ENCODE data around the gene RIN1. TPM values are rescaled to one million over a fixed set of nuclear protein-coding genes. Genes with fewer than 3 reads are reported as not detected.

RIN1 gene
- total RNA-seq, 1 donor from 2014 or later: 1.0 TPM

DNA sequence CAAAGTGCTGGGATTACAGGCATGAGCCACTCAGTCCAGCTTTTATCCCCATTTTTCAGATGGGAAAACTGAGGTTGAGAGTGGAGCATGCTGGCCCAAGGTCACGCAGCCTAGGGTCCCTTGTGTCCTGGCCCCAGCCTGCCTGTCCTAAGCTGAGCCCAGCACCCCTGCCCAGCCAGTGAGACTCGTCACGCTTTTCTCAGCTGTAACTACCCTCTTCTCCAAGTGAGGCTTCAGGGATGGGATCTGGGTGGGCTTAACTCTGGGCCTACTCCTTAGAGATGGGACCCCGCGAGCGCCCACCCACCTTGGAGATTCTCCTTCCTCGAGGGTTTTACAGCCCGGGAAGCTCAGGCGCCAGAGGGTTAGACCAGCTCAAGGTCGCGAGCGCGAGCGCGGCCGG lies 44.9 kb downstream of the RIN1 start:
- ATAC-seq (ENCODE audit: poor library complexity): no peak
- DNase-seq: no peak
- intact Hi-C loops (cut with DNase I): no loop called here

DNA sequence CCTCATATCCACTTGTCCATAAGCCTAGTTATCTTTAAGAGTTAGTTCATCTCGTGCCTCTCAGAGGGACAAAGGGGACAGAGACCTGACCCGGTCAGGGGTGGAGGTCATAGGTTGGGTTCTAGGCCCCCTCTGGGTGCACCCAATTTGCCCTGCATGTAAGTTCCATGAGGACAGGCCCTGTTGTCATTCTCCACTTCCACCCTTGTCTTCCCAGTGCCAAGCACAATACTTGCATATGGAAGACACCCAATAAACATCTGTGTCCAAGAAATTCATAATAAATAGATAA lies 46.0 kb downstream of the RIN1 start:
- intact Hi-C loops (cut with DNase I): no loop called here
- DNase-seq (no peak), ATAC-seq (ENCODE audit: poor library complexity) (no peak)

DNA sequence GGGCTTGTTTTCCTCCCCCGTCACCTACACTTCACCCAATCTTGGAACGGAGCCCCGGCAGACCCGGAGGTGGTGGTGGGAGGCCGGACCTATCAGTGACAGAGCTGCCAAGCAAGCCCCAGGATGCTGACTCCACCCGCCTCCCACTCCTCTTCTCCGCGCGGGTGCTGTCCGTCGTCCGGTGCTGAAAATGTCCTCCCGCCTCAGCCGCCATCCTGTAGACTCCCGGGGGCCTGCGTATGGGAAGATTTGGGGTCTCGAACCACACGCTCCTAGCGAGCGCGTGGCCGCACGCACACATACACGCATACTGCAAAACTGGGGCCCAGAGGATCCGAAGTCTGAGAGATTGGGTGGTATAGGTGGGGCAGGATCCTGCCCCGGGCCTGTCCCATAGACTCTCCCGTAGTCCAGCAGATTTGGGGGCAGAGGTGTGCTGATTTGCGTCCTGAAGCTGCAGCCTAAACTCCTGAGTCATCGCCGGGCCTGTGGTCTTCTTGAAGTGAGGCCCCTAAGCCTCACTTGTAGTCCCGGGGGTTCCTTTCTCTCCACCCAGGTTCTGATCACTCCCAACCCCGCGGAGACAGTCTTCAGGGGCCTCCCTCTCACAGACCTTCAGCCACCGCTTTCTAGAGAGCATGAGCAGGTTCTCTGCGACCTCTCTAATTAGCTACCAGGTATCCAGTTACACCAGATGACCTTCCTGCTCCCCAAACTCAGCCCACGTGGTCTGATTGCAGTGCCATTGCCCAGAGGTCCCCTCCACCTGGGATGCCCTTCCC lies 46.5 kb downstream of the RIN1 start:
- intact Hi-C loops (cut with DNase I): no loop called here
- ATAC-seq (ENCODE audit: poor library complexity) (peak; percentile 57), DNase-seq (peak; percentile 77)

DNA sequence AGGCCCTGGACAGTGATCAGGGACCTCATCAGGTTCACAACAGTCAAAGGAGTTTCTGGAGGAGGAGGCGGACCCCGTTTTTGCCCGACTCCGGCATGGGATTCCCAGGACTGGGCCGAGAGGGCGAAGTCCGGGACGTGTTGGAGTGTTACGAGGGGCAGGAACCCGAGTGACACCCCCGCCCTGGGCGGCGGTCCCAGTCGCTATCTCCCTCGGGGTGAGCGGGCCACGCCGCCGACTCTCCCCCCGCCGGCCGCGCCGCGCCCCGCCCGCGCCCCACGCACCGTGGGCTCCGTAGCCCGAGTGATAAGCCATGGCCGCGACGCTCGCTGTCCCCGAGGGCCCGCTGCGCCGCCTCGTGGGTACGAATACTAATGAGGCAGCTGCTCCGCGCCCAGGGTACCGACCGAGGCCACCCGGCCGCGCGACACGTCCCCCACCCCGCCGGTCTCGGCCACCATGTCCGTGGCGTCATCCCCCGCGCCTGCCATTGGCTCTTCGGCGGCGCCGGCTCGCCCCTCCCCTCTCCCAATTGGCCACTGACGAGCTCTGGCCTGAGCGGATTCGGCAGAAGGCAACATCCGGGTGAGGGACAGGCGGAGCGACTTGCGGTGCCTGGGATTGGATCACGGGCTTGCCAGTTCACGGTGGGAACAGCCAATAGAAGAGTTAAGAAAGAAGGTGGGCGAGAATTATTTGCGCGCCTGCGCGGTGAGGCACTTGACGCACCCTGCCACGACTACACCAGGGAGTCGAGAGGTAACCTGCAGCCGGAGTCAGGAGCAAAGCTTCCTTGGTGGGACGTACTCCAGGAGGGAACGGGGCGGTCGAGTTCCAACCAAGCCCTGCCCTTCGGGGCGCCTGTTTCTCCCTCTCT lies 47.3 kb downstream of the RIN1 start, which contains the start of gene YIF1A:
Gene YIF1A (minus strand): TSS at position 473 of the 877 bp plus-strand sequence. CDS start 158 bp downstream, at position 315.
- intact Hi-C loops (cut with DNase I): no loop called here
- peak; percentile 99 for DNase-seq
- peak; percentile 96 for ATAC-seq (ENCODE audit: poor library complexity)

DNA sequence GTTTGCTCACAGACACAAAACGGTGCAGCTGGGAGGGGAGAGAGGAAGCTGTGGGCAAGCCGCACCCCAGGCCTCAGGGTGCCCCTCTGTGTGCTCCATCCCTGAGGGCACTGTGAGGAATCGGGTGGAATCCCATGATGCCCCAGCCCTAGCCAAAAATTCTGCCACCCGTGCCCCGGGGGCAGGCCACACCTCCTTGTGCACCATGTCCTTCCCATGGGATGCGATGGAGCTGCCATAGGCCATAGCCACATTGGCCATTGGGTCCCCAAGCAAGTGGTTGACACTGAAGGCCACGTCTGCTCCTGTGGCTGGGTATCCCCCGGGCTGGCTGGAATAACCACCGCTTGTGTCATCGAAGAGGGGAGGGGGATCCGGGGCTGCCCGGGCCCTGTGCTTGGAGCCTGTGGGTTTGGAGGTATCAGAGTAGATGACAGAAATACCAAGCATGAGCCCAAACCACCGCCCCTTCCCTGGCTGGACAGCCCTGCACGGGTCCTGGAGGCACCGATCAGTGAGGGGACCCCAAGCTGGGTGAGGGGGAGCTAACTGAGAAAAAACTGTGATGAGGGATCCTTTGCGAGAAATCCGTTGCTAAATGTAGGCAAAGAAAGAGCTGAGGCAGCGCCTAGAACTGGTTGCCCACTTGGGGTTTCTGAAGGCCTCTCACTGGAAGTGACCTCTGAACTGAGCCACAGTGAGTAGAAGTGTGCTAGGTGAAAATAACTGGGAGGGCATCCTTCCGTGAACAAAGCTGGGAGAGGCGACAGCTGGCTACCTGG lies 48.2 kb downstream of the RIN1 start:
- intact Hi-C loops (cut with DNase I): no loop called here

DNA sequence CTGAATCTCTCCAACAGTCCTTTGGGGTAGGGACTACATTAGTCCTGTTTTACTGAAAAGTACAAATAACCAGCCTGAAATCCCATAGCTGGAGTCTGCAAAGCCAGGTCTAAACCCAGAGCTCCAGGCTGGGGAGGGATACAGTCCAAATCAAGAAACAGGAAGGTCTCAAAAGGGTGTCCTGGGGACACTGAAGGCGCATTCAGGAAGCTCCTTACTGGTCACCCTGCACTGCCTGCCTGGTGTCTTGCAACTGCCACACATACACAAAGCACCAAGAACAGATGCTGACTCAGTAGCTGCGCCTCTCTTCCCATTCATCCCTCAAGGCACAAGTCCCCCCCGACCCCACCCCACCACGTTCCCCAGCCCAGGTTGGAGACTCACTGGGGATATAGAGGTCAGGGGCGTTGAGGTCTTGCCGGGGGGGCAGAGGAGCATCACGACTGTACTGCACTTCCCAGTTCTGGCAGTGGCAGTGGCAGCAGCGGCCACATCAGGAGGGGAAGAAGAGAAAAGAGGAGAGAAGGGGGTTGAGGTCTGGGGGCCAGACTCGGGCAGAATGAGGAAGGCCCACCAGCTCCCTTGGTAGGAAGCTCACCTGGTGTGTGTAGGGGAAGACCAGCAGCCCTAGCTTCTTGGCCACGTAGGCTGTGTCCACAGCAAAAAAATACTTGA lies 48.9 kb downstream of the RIN1 start:
- ATAC-seq (ENCODE audit: poor library complexity): no peak
- intact Hi-C loops (cut with DNase I): no loop called here

More for the DNA sequence above, 48.2 kb downstream of the RIN1 start:
- no peak for DNase-seq
- ATAC-seq (ENCODE audit: poor library complexity): no peak

DNA sequence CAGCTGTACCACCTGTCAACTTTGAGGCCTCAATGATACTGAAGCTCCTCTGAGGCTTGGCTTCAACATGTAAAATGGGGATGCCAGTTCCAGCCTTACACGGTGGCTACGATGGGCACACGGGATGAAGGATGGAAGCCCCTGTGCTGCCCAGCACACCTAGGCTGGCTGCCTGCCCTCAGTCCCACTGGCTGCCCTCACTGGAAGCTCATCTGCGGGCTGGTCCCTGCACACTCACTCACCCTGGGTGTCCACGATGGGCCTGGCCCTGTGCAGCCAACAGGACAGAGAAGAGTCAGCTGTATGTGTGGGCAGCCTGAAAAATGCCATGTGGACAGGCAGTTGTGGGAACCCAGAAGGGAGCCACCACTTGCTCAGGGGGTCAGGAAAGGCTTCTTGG lies 49.5 kb downstream of the RIN1 start:
- ATAC-seq (ENCODE audit: poor library complexity): no peak
- intact Hi-C loops (cut with DNase I): no loop called here
- no peak for DNase-seq

More for the DNA sequence above, 48.9 kb downstream of the RIN1 start:
- no peak for DNase-seq

DNA sequence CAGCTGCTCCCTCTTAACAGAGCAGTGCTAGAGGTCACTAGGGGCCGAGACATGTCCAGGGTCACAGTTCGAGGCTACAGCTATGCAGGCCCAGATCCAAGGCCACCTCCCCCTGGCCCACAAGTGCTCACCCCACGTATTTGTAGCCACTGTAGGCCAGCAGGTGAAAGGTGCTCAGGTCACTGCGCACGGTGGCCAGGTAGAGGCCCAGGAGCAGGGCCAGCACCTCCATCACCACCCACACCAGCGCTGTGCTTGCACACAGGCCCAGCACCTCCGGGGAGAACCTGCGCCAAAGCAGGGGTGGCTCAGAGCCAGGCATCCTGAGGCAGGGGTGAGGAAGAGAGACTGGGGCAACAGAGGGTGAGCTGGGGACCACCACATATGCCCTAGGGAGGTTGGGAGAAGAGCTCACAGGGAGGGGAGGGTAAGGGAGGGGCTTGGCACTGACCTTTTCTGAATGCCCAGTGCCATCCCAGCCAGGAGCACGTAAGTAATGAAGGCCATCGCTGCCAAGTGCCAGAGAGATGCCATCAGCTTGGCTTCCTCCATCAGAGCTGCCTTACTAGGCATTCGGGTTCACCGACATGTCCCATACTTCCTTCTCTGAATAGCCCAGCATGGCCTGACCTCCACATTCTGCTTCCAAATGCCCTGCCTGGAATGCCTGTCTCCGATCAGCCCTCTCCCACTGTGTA lies 50.8 kb downstream of the RIN1 start:
- ATAC-seq (ENCODE audit: poor library complexity) (no peak), DNase-seq (no peak)
- intact Hi-C loops (cut with DNase I): no loop called here

DNA sequence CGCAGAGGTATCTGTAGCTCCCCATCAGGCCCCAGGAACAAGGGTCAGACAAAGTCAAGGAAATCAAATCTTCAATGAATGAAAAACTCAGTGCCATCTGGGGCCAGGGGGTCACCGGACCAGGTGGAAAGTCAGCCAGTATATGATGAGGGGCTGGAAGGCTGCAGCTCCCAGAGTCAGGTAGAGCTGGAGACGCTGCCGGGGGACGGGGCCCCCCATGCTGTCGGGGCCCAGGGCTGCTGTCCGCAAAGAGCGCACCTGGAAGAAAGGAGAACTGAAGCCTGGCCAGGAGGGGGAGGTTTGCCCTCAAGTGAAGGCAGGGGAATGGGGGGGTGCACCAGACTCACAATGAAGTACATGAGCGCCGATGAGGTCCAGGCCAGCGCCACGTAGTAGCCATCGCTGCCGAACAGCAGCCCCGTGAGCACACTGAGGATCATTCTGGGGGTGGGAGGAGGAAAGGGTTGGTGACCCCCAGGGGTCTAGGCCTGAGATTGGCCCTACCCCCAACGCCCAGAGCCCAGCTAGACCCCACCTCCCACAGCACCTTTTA lies 51.6 kb downstream of the RIN1 start:
- DNase-seq (no peak), ATAC-seq (ENCODE audit: poor library complexity) (no peak)
- intact Hi-C loops (cut with DNase I): no loop called here

DNA sequence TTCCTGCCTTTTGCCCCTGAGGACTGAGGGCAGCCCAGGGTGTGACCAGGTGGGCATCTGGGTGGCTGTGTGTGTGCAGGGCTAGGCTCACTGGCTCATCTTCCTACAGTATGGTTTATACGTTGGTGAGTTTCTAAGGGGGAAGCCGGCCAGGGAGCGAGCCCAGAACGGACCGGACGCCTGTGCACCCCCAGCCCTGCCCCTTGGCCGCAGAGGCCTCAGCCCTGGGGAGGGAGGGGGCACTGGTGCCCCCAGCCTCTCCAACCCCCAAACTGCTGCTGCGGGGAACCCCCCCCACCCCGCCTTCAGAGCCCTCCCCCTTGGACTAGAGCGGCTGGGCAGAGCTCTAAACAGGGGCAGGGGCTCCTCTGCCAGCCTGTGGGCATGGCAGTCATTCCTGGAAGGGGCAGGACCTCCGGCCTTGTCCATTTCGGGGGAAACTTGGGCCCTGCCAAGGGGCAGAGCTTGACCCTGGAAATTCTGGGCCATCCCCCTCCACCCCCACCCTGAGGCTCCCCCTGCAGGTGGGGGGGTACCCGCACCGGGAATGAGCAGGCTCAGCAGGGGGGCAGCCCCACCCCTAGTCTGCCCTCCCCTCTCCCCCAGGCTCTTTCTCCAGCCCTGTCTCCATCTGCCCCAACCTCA lies 52.7 kb downstream of the RIN1 start:
- no peak for ATAC-seq (ENCODE audit: poor library complexity)
- intact Hi-C loops (cut with DNase I): loop anchor here (2.0 kb wide), 1 partner anchor 61 kb away; no protein-coding TSS in a partner anchor
- DNase-seq: no peak

DNA sequence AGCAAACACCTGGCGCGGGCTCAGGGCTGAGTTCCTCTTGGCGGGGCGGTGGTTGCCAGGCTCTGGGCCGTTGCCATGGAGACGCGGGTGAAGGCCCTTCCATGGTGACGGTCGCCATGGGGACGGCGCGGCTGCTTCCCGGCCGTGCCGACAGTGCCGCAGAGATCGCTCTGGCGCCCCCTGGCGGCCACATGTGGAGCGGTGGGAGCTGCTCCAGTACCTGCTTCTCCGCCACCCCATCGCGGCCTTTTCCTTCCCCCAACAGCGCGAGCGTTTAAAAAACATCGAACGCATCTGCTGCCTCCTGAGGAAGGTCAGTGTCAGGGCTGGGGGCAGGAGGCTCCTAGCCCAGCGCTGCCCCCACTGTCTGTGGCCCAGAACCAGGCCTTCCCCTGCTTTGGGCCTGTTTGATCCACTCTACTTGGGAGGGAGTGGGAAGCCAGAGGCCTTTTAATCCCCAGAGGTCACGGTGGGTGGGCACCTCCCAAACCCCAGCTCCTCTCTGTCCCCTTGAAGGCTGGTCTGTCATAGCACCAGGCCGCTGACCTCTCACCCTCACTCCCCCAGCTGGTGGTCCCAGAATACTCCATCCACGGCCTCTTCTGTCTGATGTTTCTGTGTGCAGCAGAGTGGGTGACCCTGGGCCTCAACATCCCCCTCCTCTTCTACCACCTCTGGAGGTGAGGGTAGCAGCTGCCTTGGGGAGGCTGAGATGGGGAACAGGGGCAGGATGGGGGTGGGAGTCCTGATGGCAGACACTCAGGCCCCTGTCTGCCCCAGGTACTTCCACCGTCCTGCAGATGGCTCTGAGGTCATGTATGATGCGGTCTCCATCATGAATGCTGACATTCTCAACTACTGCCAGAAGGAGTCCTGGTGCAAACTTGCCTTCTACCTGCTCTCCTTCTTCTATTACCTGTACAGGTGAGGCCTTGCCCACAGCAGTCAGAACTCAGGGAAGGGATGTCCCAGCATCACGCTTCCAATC lies 53.5 kb downstream of the RIN1 start:
- peak; percentile 93 for ATAC-seq (ENCODE audit: poor library complexity)
- DNase-seq: peak; percentile 99
- intact Hi-C loops (cut with DNase I): loop anchor here (2.0 kb wide), 1 partner anchor 60 kb away; no protein-coding TSS in a partner anchor

Other genes with a start within 250 kb of the RIN1 start
- 30.7 TPM for gene KLC2, start 78.7 kb downstream of the RIN1 start, total RNA-seq
- 114 TPM for gene RAB1B, start 67.8 kb downstream of the RIN1 start, total RNA-seq
- gene CNIH2, start 58.3 kb downstream of the RIN1 start, total RNA-seq: not detected
- gene YIF1A, start 47.3 kb downstream of the RIN1 start, total RNA-seq: 38.4 TPM
- not detected for gene TMEM151A, start 44.5 kb downstream of the RIN1 start, total RNA-seq
- gene CD248, start 19.4 kb downstream of the RIN1 start, total RNA-seq: 15.7 TPM
- 15.1 TPM for gene BRMS1, start 8.7 kb upstream of the RIN1 start, total RNA-seq
- 51.3 TPM for gene B4GAT1, start 11.2 kb upstream of the RIN1 start, total RNA-seq
- 16.3 TPM for gene SLC29A2, start 35.3 kb upstream of the RIN1 start, total RNA-seq
- gene NPAS4, start 84.6 kb upstream of the RIN1 start, total RNA-seq: not detected
- gene MRPL11, start 102.4 kb upstream of the RIN1 start, total RNA-seq: 52.6 TPM
- 8.9 TPM for gene PELI3, start 130.5 kb upstream of the RIN1 start, total RNA-seq
- gene DPP3, start 144.0 kb upstream of the RIN1 start, total RNA-seq: 11.1 TPM
- gene BBS1, start 174.2 kb upstream of the RIN1 start, total RNA-seq: 12.1 TPM
- 4.4 TPM for gene ZDHHC24, start 209.6 kb upstream of the RIN1 start, total RNA-seq
- gene ACTN3, start 210.5 kb upstream of the RIN1 start, total RNA-seq: not detected
- gene CTSF, start 232.2 kb upstream of the RIN1 start, total RNA-seq: 59.3 TPM